ENCODE data around the gene CEMIP. TPM values are rescaled to one million over a fixed set of nuclear protein-coding genes. Genes with fewer than 3 reads are reported as not detected.

CEMIP gene
- total RNA-seq, 4 donors from 2014 or later = 0.27 to 0.32 TPM; not detected in 2

DNA sequence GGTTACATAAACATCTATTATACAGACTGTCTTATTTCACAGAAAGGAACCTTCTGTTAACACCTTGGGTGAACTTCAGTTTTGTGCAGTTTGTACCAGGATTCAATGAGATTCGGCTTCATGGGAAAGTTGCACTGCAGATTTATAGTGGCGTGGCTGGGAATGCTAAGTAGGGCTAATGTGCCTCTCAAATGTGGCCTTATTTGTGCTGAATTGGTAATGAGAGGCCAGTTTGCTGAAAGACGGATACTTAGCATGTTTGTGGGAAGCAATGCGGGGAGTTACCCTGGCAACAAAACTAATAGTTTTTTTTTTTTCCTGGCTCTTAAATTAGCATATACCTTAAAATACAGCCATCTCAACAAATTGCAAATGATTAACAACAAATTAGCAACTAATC lies 28.6 kb upstream of the CEMIP start:
- no peak for DNase-seq
- no peaks in the 10 kb centered on the region for H3K4me1 ChIP-seq
- in situ Hi-C loops (cut with MboI; ENCODE audit: low pct_ligation_motif_present in 1 of 4, low pct_unique_long_range_greater_than_20kb in 1 of 4, low sequenced_read_pairs in 3 of 4) (loop anchor here in 2 of 4 donors (10.0 to 25.0 kb wide), 2 partner anchors 64 to 288 kb away; no protein-coding TSS in a partner anchor), intact Hi-C loops (cut with DNase I; ENCODE audit: low total_unique reads) (no loop called here)
- no peak overlapping the region for H3K27ac ChIP-seq
- H3K4me3 ChIP-seq = no peak overlapping the region
- H3K9me3 ChIP-seq = no peaks in the 10 kb centered on the region
- H3K27me3 ChIP-seq = no peaks in the 10 kb centered on the region
- 79 to 97% methylated on average over 4 of the region's 4 CpGs for WGBS, 2 donors (ENCODE audit: low coverage in 1 of 2)
- peaks cover 0 to 19% (median 6%) of the 10 kb centered on the region in 4 donors for H3K36me3 ChIP-seq
- no peak for TF ChIP-seq POLR2AphosphoS5 (IDR thresholded peaks at IDR 0.05)
- TF ChIP-seq, protein P1, sequence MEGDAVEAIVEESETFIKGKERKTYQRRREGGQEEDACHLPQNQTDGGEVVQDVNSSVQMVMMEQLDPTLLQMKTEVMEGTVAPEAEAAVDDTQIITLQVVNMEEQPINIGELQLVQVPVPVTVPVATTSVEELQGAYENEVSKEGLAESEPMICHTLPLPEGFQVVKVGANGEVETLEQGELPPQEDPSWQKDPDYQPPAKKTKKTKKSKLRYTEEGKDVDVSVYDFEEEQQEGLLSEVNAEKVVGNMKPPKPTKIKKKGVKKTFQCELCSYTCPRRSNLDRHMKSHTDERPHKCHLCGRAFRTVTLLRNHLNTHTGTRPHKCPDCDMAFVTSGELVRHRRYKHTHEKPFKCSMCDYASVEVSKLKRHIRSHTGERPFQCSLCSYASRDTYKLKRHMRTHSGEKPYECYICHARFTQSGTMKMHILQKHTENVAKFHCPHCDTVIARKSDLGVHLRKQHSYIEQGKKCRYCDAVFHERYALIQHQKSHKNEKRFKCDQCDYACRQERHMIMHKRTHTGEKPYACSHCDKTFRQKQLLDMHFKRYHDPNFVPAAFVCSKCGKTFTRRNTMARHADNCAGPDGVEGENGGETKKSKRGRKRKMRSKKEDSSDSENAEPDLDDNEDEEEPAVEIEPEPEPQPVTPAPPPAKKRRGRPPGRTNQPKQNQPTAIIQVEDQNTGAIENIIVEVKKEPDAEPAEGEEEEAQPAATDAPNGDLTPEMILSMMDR (IDR thresholded peaks at IDR 0.05) = no peak
- TF ChIP-seq EP300 (IDR thresholded peaks at IDR 0.05; ENCODE audit: low read depth) = no peak
- TF ChIP-seq POLR2A (IDR thresholded peaks at IDR 0.05) = no peak

DNA sequence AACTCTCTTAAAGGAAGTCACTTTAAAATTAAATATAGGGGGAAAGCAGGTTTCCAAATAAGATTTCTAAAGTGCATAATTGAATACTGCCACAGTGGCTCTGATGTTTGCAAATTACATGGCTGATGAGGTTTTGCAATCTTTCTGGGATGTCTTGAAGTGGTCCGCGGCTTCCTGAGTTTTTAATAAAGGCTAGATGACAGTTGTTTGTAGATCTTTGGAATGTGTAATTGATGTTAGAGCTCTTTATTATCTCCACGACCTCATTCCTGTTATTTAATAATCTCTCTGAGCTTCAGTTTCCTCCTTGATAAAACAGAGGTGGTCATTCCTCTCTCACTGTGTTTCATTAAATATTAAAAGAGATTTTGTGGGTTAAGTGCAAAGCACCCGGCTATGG lies 27.0 kb upstream of the CEMIP start:
- Histone ChIP-seq H3K4me3 (no peak overlapping the region), H3K4me1 (no peaks in the 10 kb centered on the region), H3K36me3 (peaks cover 0 to 19% (median 6%) of the 10 kb centered on the region in 4 donors), H3K27me3 (no peaks in the 10 kb centered on the region), H3K9me3 (no peaks in the 10 kb centered on the region), H3K27ac (no peak overlapping the region)
- intact Hi-C loops (cut with DNase I; ENCODE audit: low total_unique reads) (no loop called here), in situ Hi-C loops (cut with MboI; ENCODE audit: low pct_ligation_motif_present in 1 of 4, low pct_unique_long_range_greater_than_20kb in 1 of 4, low sequenced_read_pairs in 3 of 4) (loop anchor here in 2 of 4 donors (10.0 to 25.0 kb wide), 2 partner anchors 63 to 290 kb away; no protein-coding TSS in a partner anchor)
- WGBS, 2 donors (ENCODE audit: low coverage in 1 of 2) = 52 to 68% methylated on average over 4 of the region's 4 CpGs
- DNase-seq = no peak
- TF ChIP-seq EP300 (IDR thresholded peaks at IDR 0.05; ENCODE audit: low read depth) (no peak), POLR2A (IDR thresholded peaks at IDR 0.05) (no peak), POLR2AphosphoS5 (IDR thresholded peaks at IDR 0.05) (no peak)
- TF ChIP-seq, protein P1 (IDR thresholded peaks at IDR 0.05) = no peak

DNA sequence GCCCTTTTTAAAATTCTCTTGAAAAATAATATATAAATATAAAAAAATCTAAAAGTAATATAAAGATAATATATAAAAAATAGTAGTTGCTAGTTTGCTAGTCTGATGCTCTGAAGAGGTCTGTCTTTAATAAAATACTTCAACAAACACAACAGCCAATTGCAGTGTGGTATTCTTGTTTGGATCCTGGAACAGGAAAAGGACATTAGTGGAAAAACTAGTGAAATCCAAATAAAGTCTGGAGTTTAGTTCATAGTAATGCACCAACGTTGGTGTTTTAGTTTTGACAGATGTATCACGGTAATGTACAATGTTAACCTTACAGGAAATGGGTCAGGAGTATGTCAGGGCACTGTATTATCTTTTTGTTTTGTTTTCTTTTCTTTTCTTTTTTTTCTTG lies 26.0 kb upstream of the CEMIP start:
- H3K27me3 ChIP-seq = no peaks in the 10 kb centered on the region
- no peaks in the 10 kb centered on the region for H3K9me3 ChIP-seq
- 45 to 67% methylated on average over 2 of the region's 2 CpGs for WGBS, 2 donors (ENCODE audit: low coverage in 1 of 2)
- in situ Hi-C loops (cut with MboI; ENCODE audit: low pct_ligation_motif_present in 1 of 4, low pct_unique_long_range_greater_than_20kb in 1 of 4, low sequenced_read_pairs in 3 of 4) (loop anchor here in 2 of 4 donors (10.0 to 25.0 kb wide), 2 partner anchors 62 to 291 kb away; no protein-coding TSS in a partner anchor), intact Hi-C loops (cut with DNase I; ENCODE audit: low total_unique reads) (no loop called here)
- H3K4me3 ChIP-seq = no peak overlapping the region
- no peak for DNase-seq
- peaks cover 0 to 19% (median 6%) of the 10 kb centered on the region in 4 donors for H3K36me3 ChIP-seq
- no peaks in the 10 kb centered on the region for H3K4me1 ChIP-seq
- no peak overlapping the region for H3K27ac ChIP-seq
- TF ChIP-seq POLR2AphosphoS5 (IDR thresholded peaks at IDR 0.05) (no peak), POLR2A (IDR thresholded peaks at IDR 0.05) (no peak), EP300 (IDR thresholded peaks at IDR 0.05; ENCODE audit: low read depth) (no peak)
- TF ChIP-seq, protein P1 (IDR thresholded peaks at IDR 0.05) = no peak

DNA sequence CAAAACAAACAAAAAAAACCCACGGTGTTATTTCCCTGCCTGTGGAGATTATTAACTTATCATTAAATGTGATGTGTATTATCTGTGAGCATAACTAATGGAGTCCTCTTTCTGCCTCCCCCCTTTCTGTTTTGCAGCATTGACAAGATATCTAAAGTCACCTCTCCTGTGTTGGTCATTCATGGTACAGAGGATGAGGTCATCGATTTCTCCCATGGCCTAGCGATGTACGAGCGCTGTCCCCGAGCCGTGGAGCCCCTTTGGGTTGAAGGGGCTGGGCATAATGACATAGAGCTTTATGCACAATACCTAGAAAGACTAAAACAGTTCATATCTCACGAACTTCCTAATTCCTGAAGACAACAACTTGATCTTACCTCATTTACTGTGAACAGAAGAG lies 25.2 kb upstream of the CEMIP start:
- no peak for TF ChIP-seq EP300 (IDR thresholded peaks at IDR 0.05; ENCODE audit: low read depth)
- TF ChIP-seq POLR2AphosphoS5 (IDR thresholded peaks at IDR 0.05) = no peak
- TF ChIP-seq, protein P1 (IDR thresholded peaks at IDR 0.05) = no peak
- TF ChIP-seq POLR2A (IDR thresholded peaks at IDR 0.05) = no peak
- Histone ChIP-seq H3K36me3 (peaks cover 0 to 19% (median 6%) of the 10 kb centered on the region in 4 donors), H3K9me3 (no peaks in the 10 kb centered on the region), H3K27ac (no peak overlapping the region), H3K4me3 (no peak overlapping the region), H3K27me3 (no peaks in the 10 kb centered on the region), H3K4me1 (no peaks in the 10 kb centered on the region)
- intact Hi-C loops (cut with DNase I; ENCODE audit: low total_unique reads) (no loop called here), in situ Hi-C loops (cut with MboI; ENCODE audit: low pct_ligation_motif_present in 1 of 4, low pct_unique_long_range_greater_than_20kb in 1 of 4, low sequenced_read_pairs in 3 of 4) (loop anchor here in 2 of 4 donors (10.0 to 25.0 kb wide), 2 partner anchors 61 to 292 kb away; no protein-coding TSS in a partner anchor)
- DNase-seq = no peak
- WGBS, 2 donors (ENCODE audit: low coverage in 1 of 2) = 89% methylated on average over 8 of the region's 8 CpGs

All from transverse colon (tissue), 4 donors.